Measurements from ENCODE around the gene DAAM2. TPM values are rescaled to one million over a fixed set of nuclear protein-coding genes. Genes with fewer than 3 reads are reported as not detected.

Gene DAAM2
- total and polyA plus RNA-seq, 3 experiments from 2014 or later: not detected

DNA sequence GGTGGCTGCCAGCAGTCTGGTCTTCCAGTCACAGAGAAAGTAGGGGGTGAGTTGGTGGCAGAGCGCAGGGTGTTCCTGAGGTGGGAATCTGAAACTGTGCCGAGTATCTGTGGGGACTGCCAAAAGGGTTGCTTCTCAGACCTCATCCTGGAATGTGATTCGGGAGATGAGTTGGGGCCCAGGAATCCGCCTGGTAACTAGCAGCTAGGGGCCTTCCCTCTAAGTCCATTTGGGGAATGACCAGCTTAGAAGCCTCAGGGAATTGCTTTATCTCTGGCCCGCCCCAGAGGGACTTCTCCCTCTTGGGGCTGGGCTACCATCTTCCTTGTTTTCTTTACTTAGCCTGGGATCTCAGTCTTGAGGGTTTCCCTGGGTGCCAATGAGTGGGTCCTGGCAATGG is 92.5 kb downstream of the DAAM2 start:
- peaks cover 11 to 12% of the 10 kb centered on the region in 2 donors for H3K27me3 Mint-ChIP-seq

DNA sequence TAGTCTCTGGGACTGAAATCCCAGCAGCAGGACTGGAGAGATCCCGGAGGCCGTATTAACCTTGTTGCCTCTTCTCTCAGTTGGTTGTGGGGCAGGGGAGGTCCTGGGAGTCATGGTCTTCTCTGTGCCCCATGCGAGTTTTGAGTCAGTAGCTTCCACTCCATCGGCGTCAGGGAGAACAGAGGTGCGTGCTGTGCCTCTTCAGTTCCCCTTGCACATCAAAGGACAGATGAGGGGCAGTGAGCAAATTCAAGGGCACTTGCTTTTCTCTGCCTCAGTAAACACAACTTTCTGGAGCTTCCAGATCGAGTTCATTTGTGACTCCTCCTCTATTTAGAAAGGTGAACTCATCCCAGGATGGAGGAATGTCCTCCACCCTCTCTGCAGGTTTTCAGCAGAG is 93.5 kb downstream of the DAAM2 start:
- Mint-ChIP-seq H3K27me3 (peaks cover 11 to 12% of the 10 kb centered on the region in 2 donors), H3K4me3 (no peak overlapping the region), H3K36me3 (no peaks in the 10 kb centered on the region), H3K9me3 (no peaks in the 10 kb centered on the region), H3K4me1 (no peaks in the 10 kb centered on the region), H3K27ac (no peak overlapping the region)
- no peak for DNase-seq
- Histone ChIP-seq H3K27me3 (ENCODE audit: insufficient read depth, low read length, poor library complexity, severe bottlenecking) (no peaks in the 10 kb centered on the region), H3K4me3 (ENCODE audit: low read length) (no peak overlapping the region), H3K4me1 (ENCODE audit: insufficient read depth, low read length) (no peaks in the 10 kb centered on the region), H3K36me3 (ENCODE audit: insufficient read depth, low read length) (no peaks in the 10 kb centered on the region), H3K9me3 (ENCODE audit: low read length) (no peaks in the 10 kb centered on the region), H3K27ac (ENCODE audit: low read depth, low read length) (no peak overlapping the region)
- CTCF ChIA-PET: no interaction called here
- POLR2A ChIA-PET: no interaction called here

More for the DNA sequence above, 92.5 kb downstream of the DAAM2 start:
- POLR2A ChIA-PET: no interaction called here
- no peak for DNase-seq
- Histone ChIP-seq H3K9me3 (ENCODE audit: low read length) (no peaks in the 10 kb centered on the region), H3K27me3 (ENCODE audit: insufficient read depth, low read length, poor library complexity, severe bottlenecking) (no peaks in the 10 kb centered on the region), H3K36me3 (ENCODE audit: insufficient read depth, low read length) (no peaks in the 10 kb centered on the region), H3K4me1 (ENCODE audit: insufficient read depth, low read length) (no peaks in the 10 kb centered on the region), H3K27ac (ENCODE audit: low read depth, low read length) (no peak overlapping the region), H3K4me3 (ENCODE audit: low read length) (no peak overlapping the region)
- H3K4me1 Mint-ChIP-seq: no peaks in the 10 kb centered on the region
- CTCF ChIA-PET: no interaction called here
- H3K27ac Mint-ChIP-seq: no peak overlapping the region
- H3K36me3 Mint-ChIP-seq: no peaks in the 10 kb centered on the region
- no peaks in the 10 kb centered on the region for H3K9me3 Mint-ChIP-seq
- H3K4me3 Mint-ChIP-seq: no peak overlapping the region

DNA sequence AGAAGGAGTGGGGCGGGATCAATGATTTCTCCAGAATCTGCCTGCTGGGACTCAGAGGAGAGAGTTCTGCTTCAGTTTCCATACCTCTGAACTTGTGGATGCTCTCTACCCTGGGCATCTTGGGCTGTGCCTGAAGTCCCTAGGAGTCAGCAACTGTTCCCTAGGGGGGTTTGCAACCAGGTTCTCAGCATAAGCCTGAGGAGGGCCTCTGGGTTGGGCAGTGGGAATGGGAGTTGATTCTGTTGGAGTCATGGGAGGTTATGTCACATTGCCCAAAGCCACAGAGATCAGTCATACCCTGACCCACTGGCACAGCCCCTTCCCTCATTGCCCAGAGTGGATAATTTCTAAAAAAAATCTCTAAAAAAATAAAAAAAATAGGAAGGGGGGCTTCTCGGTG is 94.7 kb downstream of the DAAM2 start:
- Histone ChIP-seq H3K36me3 (ENCODE audit: insufficient read depth, low read length) (no peaks in the 10 kb centered on the region), H3K9me3 (ENCODE audit: low read length) (no peaks in the 10 kb centered on the region), H3K4me3 (ENCODE audit: low read length) (no peak overlapping the region), H3K27ac (ENCODE audit: low read depth, low read length) (no peak overlapping the region), H3K27me3 (ENCODE audit: insufficient read depth, low read length, poor library complexity, severe bottlenecking) (no peaks in the 10 kb centered on the region), H3K4me1 (ENCODE audit: insufficient read depth, low read length) (no peaks in the 10 kb centered on the region)
- no peak for DNase-seq
- ChIA-PET CTCF (no interaction called here), POLR2A (no interaction called here)
- Mint-ChIP-seq H3K4me1 (no peaks in the 10 kb centered on the region), H3K9me3 (no peaks in the 10 kb centered on the region), H3K36me3 (no peaks in the 10 kb centered on the region), H3K4me3 (no peak overlapping the region), H3K27ac (no peak overlapping the region), H3K27me3 (peaks cover 11% of the 10 kb centered on the region in 2 donors)

DNA sequence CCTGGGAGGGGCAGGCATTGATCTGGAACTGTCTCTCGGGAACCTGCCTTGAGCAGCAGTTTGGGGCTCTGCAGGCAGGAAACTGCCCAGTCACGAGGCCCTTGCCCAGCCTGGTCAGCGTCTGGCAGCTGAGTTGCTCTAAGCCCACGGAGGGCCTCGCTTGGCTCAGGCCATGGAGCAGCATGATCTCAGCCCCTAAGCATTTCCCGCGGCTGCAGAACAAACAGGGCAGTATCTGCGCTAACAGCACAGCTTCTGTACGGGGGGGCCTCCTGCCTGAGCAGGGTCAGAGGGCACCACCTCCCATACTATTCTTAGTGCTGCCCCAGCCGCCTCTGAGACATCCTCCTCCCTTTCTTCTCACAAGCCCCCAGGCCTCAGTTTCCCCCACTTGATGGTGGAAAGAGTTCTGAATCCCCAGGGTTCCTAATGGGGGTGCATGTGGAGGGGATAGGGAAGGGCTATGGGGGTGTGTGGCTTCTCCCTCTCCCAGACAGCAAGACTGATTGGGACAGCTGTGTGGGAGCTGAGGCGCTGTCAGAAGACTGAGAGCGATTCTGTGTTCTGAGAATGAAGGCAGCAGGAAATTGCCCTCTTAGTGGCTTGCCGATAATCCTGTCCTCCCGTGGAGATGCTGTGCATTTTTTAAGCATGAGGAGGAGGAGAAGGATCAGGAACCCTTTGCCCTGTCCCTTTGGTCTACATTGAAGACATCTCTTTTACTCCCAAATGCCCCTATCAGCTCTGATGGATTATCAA is 95.7 kb downstream of the DAAM2 start:
- Mint-ChIP-seq H3K27me3 (peaks cover 10 to 14% of the 10 kb centered on the region in 2 donors), H3K4me3 (no peak overlapping the region), H3K4me1 (no peaks in the 10 kb centered on the region), H3K9me3 (peaks cover 0 to 1% (median 0%) of the 10 kb centered on the region in 5 donors), H3K36me3 (no peaks in the 10 kb centered on the region), H3K27ac (no peak overlapping the region)
- CTCF ChIA-PET: no interaction called here
- Histone ChIP-seq H3K4me3 (ENCODE audit: low read length) (no peak overlapping the region), H3K9me3 (ENCODE audit: low read length) (no peaks in the 10 kb centered on the region), H3K27ac (ENCODE audit: low read depth, low read length) (no peak overlapping the region), H3K36me3 (ENCODE audit: insufficient read depth, low read length) (no peaks in the 10 kb centered on the region), H3K4me1 (ENCODE audit: insufficient read depth, low read length) (no peaks in the 10 kb centered on the region), H3K27me3 (ENCODE audit: insufficient read depth, low read length, poor library complexity, severe bottlenecking) (no peaks in the 10 kb centered on the region)
- POLR2A ChIA-PET: no interaction called here
- no peak for DNase-seq

DNA sequence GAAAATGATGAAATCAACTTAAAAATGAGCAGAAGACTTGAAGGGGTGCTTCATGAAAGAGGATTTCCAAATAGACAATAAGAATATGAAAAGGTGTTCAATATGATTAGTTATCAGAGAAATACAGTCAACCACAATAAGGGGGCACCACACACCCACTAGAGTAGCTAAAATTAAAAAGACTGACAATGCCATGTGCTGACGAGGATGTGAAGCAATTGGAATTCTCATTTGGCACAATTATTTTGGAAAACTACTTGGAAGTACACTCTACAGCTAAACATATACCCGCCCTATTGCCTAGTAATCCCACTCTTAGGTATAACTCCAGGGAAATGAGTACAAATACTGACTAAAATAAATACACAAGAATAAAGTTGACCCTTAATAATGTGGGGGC is 97.1 kb downstream of the DAAM2 start:
- Histone ChIP-seq H3K27me3 (ENCODE audit: insufficient read depth, low read length, poor library complexity, severe bottlenecking) (no peaks in the 10 kb centered on the region), H3K9me3 (ENCODE audit: low read length) (no peaks in the 10 kb centered on the region), H3K36me3 (ENCODE audit: insufficient read depth, low read length) (no peaks in the 10 kb centered on the region), H3K4me1 (ENCODE audit: insufficient read depth, low read length) (no peaks in the 10 kb centered on the region), H3K27ac (ENCODE audit: low read depth, low read length) (no peak overlapping the region), H3K4me3 (ENCODE audit: low read length) (no peak overlapping the region)
- POLR2A ChIA-PET: no interaction called here
- Mint-ChIP-seq H3K27me3 (peaks cover 10 to 14% of the 10 kb centered on the region in 2 donors), H3K4me3 (no peak overlapping the region), H3K27ac (no peak overlapping the region), H3K36me3 (no peaks in the 10 kb centered on the region), H3K4me1 (no peaks in the 10 kb centered on the region), H3K9me3 (peaks cover 0 to 1% (median 0%) of the 10 kb centered on the region in 5 donors)
- no peak for DNase-seq
- CTCF ChIA-PET: no interaction called here

DNA sequence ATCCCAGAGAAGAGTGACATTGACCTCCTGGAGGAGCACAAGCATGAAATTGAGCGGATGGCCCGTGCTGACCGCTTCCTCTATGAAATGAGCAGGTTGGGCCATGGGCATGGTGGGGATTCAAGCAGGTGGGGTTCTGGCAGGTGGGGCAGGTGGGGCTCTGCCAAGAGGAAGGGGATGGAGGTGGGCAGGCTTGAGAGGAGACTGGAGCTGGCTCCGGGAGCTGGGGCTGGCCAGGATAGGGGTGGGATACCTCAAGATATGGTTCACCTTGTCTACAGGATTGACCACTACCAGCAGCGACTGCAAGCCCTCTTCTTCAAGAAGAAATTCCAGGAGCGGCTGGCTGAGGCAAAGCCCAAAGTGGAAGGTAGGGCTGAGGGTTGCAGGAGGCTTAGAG is 99.2 kb downstream of the DAAM2 start:
- H3K36me3 ChIP-seq (ENCODE audit: insufficient read depth, low read length): no peaks in the 10 kb centered on the region
- Mint-ChIP-seq H3K36me3 (no peaks in the 10 kb centered on the region), H3K9me3 (peaks cover 0 to 1% (median 0%) of the 10 kb centered on the region in 5 donors), H3K4me1 (no peaks in the 10 kb centered on the region), H3K4me3 (no peak overlapping the region), H3K27ac (no peak overlapping the region), H3K27me3 (peaks cover 6 to 8% of the 10 kb centered on the region in 2 donors)
- H3K4me3 ChIP-seq (ENCODE audit: low read length): no peak overlapping the region
- H3K27ac ChIP-seq (ENCODE audit: low read depth, low read length): no peak overlapping the region
- no peaks in the 10 kb centered on the region for H3K4me1 ChIP-seq (ENCODE audit: insufficient read depth, low read length)
- no peaks in the 10 kb centered on the region for H3K9me3 ChIP-seq (ENCODE audit: low read length)
- ChIA-PET POLR2A (no interaction called here), CTCF (no interaction called here)
- no peak for DNase-seq
- H3K27me3 ChIP-seq (ENCODE audit: insufficient read depth, low read length, poor library complexity, severe bottlenecking): no peaks in the 10 kb centered on the region

DNA sequence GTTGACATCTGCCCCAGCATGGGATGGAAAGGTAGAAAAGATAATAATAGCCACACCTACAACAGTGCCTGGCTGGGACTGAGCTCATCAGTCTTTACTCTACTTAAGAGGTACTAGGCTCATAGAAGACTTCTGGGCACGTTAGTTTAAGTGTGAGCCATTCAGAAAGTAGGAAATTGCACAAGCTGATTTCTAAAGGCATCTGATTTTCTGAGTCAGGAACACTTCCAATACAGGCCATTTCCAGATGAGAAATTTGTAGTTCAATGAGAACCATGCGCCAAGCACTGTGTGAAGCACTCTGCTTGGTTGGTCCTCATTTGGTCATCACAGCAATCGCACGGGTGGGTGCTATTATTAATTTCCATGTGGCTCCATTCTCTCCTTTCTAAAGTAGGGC is 99.8 kb downstream of the DAAM2 start:
- H3K27ac ChIP-seq (ENCODE audit: low read depth, low read length): no peak overlapping the region
- ChIA-PET CTCF (no interaction called here), POLR2A (no interaction called here)
- no peaks in the 10 kb centered on the region for H3K4me1 ChIP-seq (ENCODE audit: insufficient read depth, low read length)
- no peaks in the 10 kb centered on the region for H3K27me3 ChIP-seq (ENCODE audit: insufficient read depth, low read length, poor library complexity, severe bottlenecking)
- no peaks in the 10 kb centered on the region for H3K4me1 Mint-ChIP-seq
- no peak for DNase-seq
- no peaks in the 10 kb centered on the region for H3K36me3 ChIP-seq (ENCODE audit: insufficient read depth, low read length)
- no peaks in the 10 kb centered on the region for H3K9me3 ChIP-seq (ENCODE audit: low read length)
- no peak overlapping the region for H3K4me3 ChIP-seq (ENCODE audit: low read length)
- H3K27ac Mint-ChIP-seq: no peak overlapping the region
- H3K9me3 Mint-ChIP-seq: peaks cover 0 to 1% (median 0%) of the 10 kb centered on the region in 5 donors
- H3K27me3 Mint-ChIP-seq: peaks cover 0 to 7% of the 10 kb centered on the region in 2 donors
- no peaks in the 10 kb centered on the region for H3K36me3 Mint-ChIP-seq
- H3K4me3 Mint-ChIP-seq: no peak overlapping the region

DNA sequence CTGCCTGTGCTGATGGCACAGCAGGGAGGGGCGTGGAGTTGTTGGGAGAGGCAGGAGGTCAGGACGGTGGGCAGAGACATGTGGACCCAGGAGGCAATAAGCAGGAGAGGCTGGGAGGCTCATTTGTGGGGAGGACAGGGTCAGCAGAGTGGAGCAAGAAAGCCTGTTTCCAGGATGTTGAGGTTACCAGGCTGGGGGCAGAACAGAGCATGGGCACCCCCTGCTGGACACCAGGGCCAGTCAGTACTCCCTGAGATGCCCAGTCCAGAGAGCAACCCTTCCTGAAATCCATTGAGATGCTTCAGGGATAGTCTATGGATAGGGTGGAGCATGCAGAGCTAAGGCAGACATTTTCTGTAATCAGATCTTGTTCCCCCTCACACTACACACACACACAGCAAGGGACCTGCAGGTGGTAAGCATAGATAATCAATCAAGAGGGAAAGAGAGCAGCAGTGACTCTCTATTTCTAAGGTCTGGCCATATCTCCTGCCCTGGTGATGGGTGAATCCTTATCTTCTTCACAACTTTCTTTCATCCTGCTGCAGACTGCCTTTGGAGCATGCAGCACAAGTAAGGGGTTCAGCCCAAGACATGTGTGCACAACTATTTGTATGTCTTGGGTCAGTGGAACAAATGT is 100.4 kb downstream of the DAAM2 start:
- H3K36me3 ChIP-seq (ENCODE audit: insufficient read depth, low read length): no peaks in the 10 kb centered on the region
- Mint-ChIP-seq H3K36me3 (no peaks in the 10 kb centered on the region), H3K27ac (no peak overlapping the region), H3K4me3 (no peak overlapping the region), H3K27me3 (peaks cover 0 to 6% of the 10 kb centered on the region in 2 donors), H3K9me3 (peaks cover 0 to 1% (median 0%) of the 10 kb centered on the region in 5 donors), H3K4me1 (no peaks in the 10 kb centered on the region)
- H3K27ac ChIP-seq (ENCODE audit: low read depth, low read length): no peak overlapping the region
- no peak overlapping the region for H3K4me3 ChIP-seq (ENCODE audit: low read length)
- H3K27me3 ChIP-seq (ENCODE audit: insufficient read depth, low read length, poor library complexity, severe bottlenecking): no peaks in the 10 kb centered on the region
- DNase-seq: no peak
- CTCF ChIA-PET: no interaction called here
- H3K4me1 ChIP-seq (ENCODE audit: insufficient read depth, low read length): no peaks in the 10 kb centered on the region
- POLR2A ChIA-PET: no interaction called here
- H3K9me3 ChIP-seq (ENCODE audit: low read length): no peaks in the 10 kb centered on the region

Measured in CD8-positive, alpha-beta memory T cell (primary cell).